Left ventricle myocardium inferior (tissue), 1 donor: ENCODE measurements around the gene CPSF6. TPM values are rescaled to one million over a fixed set of nuclear protein-coding genes. Genes with fewer than 3 reads are reported as not detected.
"Not testable (repeated sequence)": the region's sequence is repeated elsewhere in the genome, so short reads cannot be mapped to it uniquely, and the experiment has no call there.

ENCODE experiments used
- DNase-seq: peaks from one replicate; pipeline ENCODE4 v3.0.0-alpha.2; 2020
- H3K27ac ChIP-seq: fragments of 200-600 bp; replicated peaks from 2 replicates; pipeline ENCODE4 v1.8.0; 2021
- H3K27me3 ChIP-seq: fragments of 200-600 bp; 2 replicates; pipeline ENCODE4 v1.8.0; 2021; ENCODE audit warnings: low read depth
- H3K36me3 ChIP-seq: fragments of 200-600 bp; 2 replicates; pipeline ENCODE4 v1.8.0; 2021
- H3K4me1 ChIP-seq: fragments of 200-600 bp; 2 replicates; pipeline ENCODE4 v1.8.0; 2021
- H3K4me3 ChIP-seq: fragments of 200-600 bp; 2 replicates; pipeline ENCODE4 v1.8.0; 2021; ENCODE audit warnings: mild to moderate bottlenecking, moderate library complexity
- H3K9me3 ChIP-seq: fragments of 200-600 bp; replicated peaks from 2 replicates; pipeline ENCODE4 v1.8.0; 2021
- CTCF ChIP-seq: fragments of 200-600 bp; IDR thresholded peaks from 2 replicates; pipeline ENCODE4 v1.8.0; 2021; ENCODE audit warnings: antibody characterized with exemption, mild to moderate bottlenecking, borderline replicate concordance
- intact Hi-C: fragments of 100-400 bp; cut with micrococcal nuclease; formaldehyde crosslinking; loops from one replicate; pipeline ENCODE4 v1.11.0; 2022
- total RNA-seq: library from RNA; stranded (reverse); fragmentation: NEBNext Ultra II Directional; extraction: Animal tissue kit (Norgen Biotek cat#: 25700); gene quantifications from one replicate; pipeline ENCODE4 v1.2.1, GENCODE V29; 2021
- donor health status: DM: no; HTN: yes; CAD: no; lungs with severe emphysema.

CPSF6 gene
- total RNA-seq, 1 donor from 2014 or later = 28.6 TPM

DNA sequence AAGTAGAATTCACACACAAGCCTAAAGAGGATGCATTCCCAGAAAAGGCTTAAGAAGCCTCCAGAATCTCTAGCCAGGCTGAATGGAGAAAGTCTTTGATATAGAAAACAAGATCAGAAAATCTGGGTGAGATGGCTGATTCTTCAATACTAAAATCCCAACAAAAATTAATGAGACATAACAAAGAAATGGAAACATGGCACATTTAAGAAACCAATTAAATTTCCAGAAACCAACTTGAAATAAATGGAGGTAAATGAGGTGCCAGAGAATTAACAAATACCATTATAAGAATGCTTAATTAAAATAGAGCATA, 51.9 kb downstream of the CPSF6 start:
- no peaks in the 10 kb centered on the region for H3K36me3 ChIP-seq
- no peaks in the 10 kb centered on the region for H3K4me1 ChIP-seq
- intact Hi-C loops = no loop called here
- peak; percentile 7 for TF ChIP-seq CTCF
- no peak overlapping the region for H3K27ac ChIP-seq
- H3K4me3 ChIP-seq = no peak overlapping the region
- DNase-seq = no peak
- no peaks in the 10 kb centered on the region for H3K9me3 ChIP-seq
- peaks cover 59% of the 10 kb centered on the region for H3K27me3 ChIP-seq

- DNase-seq = no peak
Measured at GRCh38 chr12:69298133-69298532, 58.8 kb downstream of the CPSF6 start.

DNA sequence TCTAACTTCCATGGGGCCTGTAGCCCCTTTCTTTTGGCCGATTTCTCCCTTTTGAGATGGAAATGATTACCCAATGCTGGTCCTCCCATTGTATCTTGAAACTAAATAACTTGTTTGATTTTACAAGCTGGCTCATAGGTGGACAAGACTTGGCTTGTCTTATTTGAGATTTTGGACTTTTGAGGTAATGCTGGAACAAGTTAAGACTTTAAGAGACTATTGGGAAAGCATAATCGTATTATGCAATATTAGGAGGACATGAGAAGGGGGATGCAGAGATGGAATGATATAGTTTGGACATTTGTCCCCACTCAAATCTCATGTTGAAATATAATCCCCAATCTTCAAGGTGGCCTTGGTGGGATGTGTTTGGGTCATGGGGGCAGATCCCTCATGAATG, 59.6 kb downstream of the CPSF6 start:
- TF ChIP-seq CTCF = no peak
- Histone ChIP-seq H3K36me3 (no peaks in the 10 kb centered on the region), H3K27me3 (peaks cover 24% of the 10 kb centered on the region), H3K27ac (no peak overlapping the region), H3K4me3 (no peak overlapping the region), H3K4me1 (no peaks in the 10 kb centered on the region), H3K9me3 (peaks cover 4% of the 10 kb centered on the region)
- intact Hi-C loops = no loop called here
- no peak for DNase-seq

More at GRCh38 chr12:69298133-69298532, 58.8 kb downstream of the CPSF6 start:
- no peaks in the 10 kb centered on the region for H3K4me1 ChIP-seq
- H3K27ac ChIP-seq = no peak overlapping the region
- no peak for TF ChIP-seq CTCF
- H3K36me3 ChIP-seq = no peaks in the 10 kb centered on the region
- H3K4me3 ChIP-seq = no peak overlapping the region
- H3K27me3 ChIP-seq = peaks cover 24% of the 10 kb centered on the region
- no peaks in the 10 kb centered on the region for H3K9me3 ChIP-seq
- intact Hi-C loops = no loop called here

DNA sequence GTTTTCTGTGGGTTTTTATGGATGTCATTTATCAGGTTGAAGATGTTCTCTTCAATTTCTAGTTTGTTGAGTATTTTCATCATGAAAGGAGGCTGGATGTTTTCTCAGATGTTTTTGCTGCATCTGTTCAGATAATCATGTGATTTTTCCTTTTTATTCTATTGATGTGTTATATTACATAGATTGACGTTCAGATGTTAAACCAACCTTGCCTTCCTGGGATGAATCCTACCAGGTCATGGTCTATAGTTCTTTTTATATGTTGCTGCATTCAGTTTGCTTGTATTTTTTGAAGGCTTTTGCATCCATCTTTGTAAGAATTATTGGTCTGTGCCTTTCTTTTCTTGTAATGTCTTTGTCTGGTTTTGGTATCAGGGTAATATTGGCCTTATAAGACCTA, 64.9 kb downstream of the CPSF6 start:
- no peak overlapping the region for H3K27ac ChIP-seq
- no peaks in the 10 kb centered on the region for H3K4me1 ChIP-seq
- no peak overlapping the region for H3K4me3 ChIP-seq
- H3K36me3 ChIP-seq = no peaks in the 10 kb centered on the region
- intact Hi-C loops = no loop called here
- no peak for DNase-seq
- TF ChIP-seq CTCF = no peak
- H3K9me3 ChIP-seq = peaks cover 33% of the 10 kb centered on the region
- no peaks in the 10 kb centered on the region for H3K27me3 ChIP-seq

DNA sequence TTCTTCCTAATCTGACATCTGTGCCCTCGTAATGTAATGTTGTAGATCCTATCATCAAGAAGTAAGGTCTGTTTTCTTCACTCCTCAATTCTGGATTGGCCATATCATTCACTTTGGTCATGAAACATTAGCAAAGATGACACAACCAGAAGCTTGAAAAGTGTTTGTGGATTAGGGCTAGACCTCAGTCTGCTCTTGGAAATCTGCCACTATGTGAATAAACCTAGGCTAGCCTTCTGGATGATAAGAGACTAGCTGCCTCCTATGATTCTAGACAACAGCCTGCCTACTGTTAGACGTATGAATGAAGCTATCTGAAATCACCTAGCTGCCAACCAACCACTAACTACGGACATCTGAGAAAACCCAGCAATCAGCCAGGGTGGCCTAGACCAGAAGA, 70.1 kb downstream of the CPSF6 start:
- H3K36me3 ChIP-seq = no peaks in the 10 kb centered on the region
- intact Hi-C loops = no loop called here
- H3K4me1 ChIP-seq = no peaks in the 10 kb centered on the region
- H3K9me3 ChIP-seq = peaks cover 31% of the 10 kb centered on the region
- DNase-seq = no peak
- no peak overlapping the region for H3K27ac ChIP-seq
- no peak overlapping the region for H3K4me3 ChIP-seq
- no peaks in the 10 kb centered on the region for H3K27me3 ChIP-seq
- TF ChIP-seq CTCF = no peak

- no peak overlapping the region for H3K4me3 ChIP-seq
- H3K27ac ChIP-seq = no peak overlapping the region
- intact Hi-C loops = no loop called here
- no peaks in the 10 kb centered on the region for H3K4me1 ChIP-seq
- H3K36me3 ChIP-seq = no peaks in the 10 kb centered on the region
- H3K27me3 ChIP-seq = no peaks in the 10 kb centered on the region
- TF ChIP-seq CTCF = no peak
- DNase-seq = no peak
- H3K9me3 ChIP-seq = peaks cover 18% of the 10 kb centered on the region
Measured at GRCh38 chr12:69313209-69313608, 73.8 kb downstream of the CPSF6 start.

DNA sequence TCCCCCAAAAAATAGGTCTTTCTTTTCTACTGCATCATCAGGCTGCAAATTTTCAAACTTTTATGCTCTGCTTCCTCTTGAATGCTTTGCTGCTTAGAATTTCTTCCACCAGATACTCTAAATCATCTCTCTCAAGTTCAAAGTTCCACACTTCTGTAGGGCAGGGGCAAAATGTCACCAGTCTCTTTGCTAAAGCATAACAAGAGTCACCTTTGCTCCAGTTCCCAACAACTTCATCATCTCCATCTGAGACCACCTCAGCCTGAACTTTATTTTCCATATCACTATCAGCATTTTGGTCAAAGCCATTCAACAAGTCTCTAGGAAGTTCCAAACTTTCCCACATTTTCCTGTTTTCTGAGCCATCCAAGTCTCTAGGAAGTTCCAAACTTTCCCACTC, 77.4 kb downstream of the CPSF6 start:
- peaks cover 35% of the 10 kb centered on the region for H3K9me3 ChIP-seq
- H3K27ac ChIP-seq, H3K4me1 ChIP-seq, H3K36me3 ChIP-seq, H3K4me3 ChIP-seq, H3K27me3 ChIP-seq, intact Hi-C loops, DNase-seq: not testable (repeated sequence)

- peaks cover 35% of the 10 kb centered on the region for H3K9me3 ChIP-seq
- H3K27me3 ChIP-seq, DNase-seq, H3K36me3 ChIP-seq, H3K4me3 ChIP-seq, H3K4me1 ChIP-seq, H3K27ac ChIP-seq, intact Hi-C loops: not testable (repeated sequence)
Measured at GRCh38 chr12:69317233-69317632, 77.9 kb downstream of the CPSF6 start.
